ENCODE measurements around the gene SRA1.

DNA sequence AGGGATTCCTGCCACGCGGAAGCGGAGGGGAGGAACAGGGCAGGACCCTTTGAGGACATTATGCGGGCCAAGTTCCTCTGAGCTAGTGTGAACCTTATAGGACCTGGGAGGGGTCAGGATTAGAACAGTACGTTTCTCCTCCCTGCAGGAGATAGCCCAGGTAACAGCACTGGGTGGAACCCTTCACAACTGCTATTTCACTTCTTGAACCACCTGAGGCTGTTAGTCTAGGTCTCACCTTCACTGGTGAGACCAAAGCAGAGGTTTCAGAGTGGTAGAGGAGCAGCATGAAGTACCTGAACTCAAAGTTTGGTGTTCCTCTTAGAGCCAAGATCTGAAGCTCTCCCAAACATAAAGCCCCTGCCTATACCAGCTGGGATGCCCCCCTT, 9.0 kb downstream of the SRA1 start:
- TF ChIP-seq, protein P1, sequence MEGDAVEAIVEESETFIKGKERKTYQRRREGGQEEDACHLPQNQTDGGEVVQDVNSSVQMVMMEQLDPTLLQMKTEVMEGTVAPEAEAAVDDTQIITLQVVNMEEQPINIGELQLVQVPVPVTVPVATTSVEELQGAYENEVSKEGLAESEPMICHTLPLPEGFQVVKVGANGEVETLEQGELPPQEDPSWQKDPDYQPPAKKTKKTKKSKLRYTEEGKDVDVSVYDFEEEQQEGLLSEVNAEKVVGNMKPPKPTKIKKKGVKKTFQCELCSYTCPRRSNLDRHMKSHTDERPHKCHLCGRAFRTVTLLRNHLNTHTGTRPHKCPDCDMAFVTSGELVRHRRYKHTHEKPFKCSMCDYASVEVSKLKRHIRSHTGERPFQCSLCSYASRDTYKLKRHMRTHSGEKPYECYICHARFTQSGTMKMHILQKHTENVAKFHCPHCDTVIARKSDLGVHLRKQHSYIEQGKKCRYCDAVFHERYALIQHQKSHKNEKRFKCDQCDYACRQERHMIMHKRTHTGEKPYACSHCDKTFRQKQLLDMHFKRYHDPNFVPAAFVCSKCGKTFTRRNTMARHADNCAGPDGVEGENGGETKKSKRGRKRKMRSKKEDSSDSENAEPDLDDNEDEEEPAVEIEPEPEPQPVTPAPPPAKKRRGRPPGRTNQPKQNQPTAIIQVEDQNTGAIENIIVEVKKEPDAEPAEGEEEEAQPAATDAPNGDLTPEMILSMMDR (IDR thresholded peaks at IDR 0.05; ENCODE audit: low read length) = no peak
- TF ChIP-seq EZH2 (IDR thresholded peaks at IDR 0.05; ENCODE audit: borderline replicate concordance, low read length) = no peak

All from OCI-LY1 (cell line).